ENCODE data around the gene ANKRD11.

ANKRD11 gene

DNA sequence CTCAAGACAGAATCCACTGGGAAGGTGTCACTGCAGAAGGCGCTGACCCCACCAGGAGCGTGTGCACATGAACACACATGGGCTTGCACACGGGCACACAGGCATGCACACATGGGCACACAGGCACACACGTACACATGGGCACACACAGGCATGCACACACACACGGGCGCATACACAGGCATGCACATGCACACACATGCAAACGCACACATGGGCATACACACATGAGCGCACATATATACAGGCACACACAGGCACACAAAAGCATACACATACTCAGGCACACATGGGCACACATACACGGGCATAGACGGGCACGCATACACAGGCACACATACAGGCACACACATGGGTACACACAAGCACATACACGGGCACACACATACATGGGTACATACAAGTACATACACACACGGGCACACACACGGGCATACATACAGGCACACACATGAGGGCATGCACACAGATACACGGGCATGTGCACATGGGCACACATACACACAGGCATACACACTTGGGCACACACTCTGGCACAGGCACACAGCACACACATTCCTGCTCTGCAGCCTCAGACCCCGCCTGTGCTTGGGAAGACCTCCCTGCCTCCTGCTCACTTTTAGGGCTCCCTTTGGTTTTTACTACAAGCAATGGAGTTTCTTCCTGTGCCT lies 186.0 kb downstream of the ANKRD11 start:
- H3K4me2 ChIP-seq (ENCODE audit: low read length), result no peak overlapping the region
- H3K36me3 ChIP-seq (ENCODE audit: control insufficient read depth, low read length), result peaks cover 39% of the 10 kb centered on the region
- TF ChIP-seq, protein P1, sequence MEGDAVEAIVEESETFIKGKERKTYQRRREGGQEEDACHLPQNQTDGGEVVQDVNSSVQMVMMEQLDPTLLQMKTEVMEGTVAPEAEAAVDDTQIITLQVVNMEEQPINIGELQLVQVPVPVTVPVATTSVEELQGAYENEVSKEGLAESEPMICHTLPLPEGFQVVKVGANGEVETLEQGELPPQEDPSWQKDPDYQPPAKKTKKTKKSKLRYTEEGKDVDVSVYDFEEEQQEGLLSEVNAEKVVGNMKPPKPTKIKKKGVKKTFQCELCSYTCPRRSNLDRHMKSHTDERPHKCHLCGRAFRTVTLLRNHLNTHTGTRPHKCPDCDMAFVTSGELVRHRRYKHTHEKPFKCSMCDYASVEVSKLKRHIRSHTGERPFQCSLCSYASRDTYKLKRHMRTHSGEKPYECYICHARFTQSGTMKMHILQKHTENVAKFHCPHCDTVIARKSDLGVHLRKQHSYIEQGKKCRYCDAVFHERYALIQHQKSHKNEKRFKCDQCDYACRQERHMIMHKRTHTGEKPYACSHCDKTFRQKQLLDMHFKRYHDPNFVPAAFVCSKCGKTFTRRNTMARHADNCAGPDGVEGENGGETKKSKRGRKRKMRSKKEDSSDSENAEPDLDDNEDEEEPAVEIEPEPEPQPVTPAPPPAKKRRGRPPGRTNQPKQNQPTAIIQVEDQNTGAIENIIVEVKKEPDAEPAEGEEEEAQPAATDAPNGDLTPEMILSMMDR (IDR thresholded peaks at IDR 0.05; ENCODE audit: low read depth, low read length, poor library complexity, severe bottlenecking), result no peak
- TF ChIP-seq EZH2phosphoT487 (IDR thresholded peaks at IDR 0.05; ENCODE audit: borderline replicate concordance, low read length), result no peak
- H3K27me3 ChIP-seq (ENCODE audit: control insufficient read depth, low read length), result no peaks in the 10 kb centered on the region
- no peaks in the 10 kb centered on the region for H3K9me3 ChIP-seq (ENCODE audit: control insufficient read depth, insufficient read depth, low read length)
- peaks cover 76% of the 10 kb centered on the region for H3K79me2 ChIP-seq (ENCODE audit: control insufficient read depth, low read length)
- H3F3A ChIP-seq (ENCODE audit: control insufficient read depth, insufficient read depth), result no peaks in the 10 kb centered on the region
- H4K20me1 ChIP-seq (ENCODE audit: control insufficient read depth, insufficient read depth, low read depth, low read length), result peaks cover 20% of the 10 kb centered on the region; the same call in 1 of the 2 replicates
- H3K4me3 ChIP-seq (ENCODE audit: low read length), result no peak overlapping the region
- H3K9me2 ChIP-seq (replicated peaks; ENCODE audit: control insufficient read depth, low read length), result no peaks in the 10 kb centered on the region
- peaks cover 13% of the 10 kb centered on the region for H3K4me1 ChIP-seq (ENCODE audit: control insufficient read depth, low read length)
- H3K27ac ChIP-seq (ENCODE audit: low read depth, low read length), result no peak overlapping the region

DNA sequence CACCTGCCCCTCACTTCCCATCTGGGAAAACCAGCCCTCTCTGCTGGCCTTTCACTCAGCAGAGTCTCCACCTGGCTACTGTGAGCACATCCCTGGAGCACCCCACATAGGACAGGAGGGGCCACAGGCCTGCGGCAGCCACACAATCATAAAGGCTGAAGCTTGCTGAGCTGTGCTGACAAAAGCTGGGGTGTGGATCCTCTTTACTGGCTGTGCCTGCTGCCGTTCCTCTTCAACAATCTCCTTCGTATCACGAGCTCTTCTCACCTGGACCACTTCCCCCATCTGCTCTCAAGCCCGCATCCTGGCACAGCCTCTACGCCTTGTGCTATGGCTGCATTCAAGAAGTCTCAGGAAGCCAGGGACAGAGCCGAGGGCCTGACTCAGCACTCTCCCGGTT lies 186.7 kb downstream of the ANKRD11 start:
- Histone ChIP-seq H3K4me2 (ENCODE audit: low read length) (no peak overlapping the region), H3K27ac (ENCODE audit: low read depth, low read length) (no peak overlapping the region), H3K4me3 (ENCODE audit: low read length) (no peak overlapping the region), H3F3A (ENCODE audit: control insufficient read depth, insufficient read depth) (no peaks in the 10 kb centered on the region), H3K36me3 (ENCODE audit: control insufficient read depth, low read length) (peaks cover 34% of the 10 kb centered on the region), H3K27me3 (ENCODE audit: control insufficient read depth, low read length) (no peaks in the 10 kb centered on the region), H3K4me1 (ENCODE audit: control insufficient read depth, low read length) (peaks cover 6% of the 10 kb centered on the region), H4K20me1 (ENCODE audit: control insufficient read depth, insufficient read depth, low read depth, low read length) (peaks cover 14% of the 10 kb centered on the region; the same call in 1 of the 2 replicates), H3K79me2 (ENCODE audit: control insufficient read depth, low read length) (peaks cover 73% of the 10 kb centered on the region), H3K9me3 (ENCODE audit: control insufficient read depth, insufficient read depth, low read length) (no peaks in the 10 kb centered on the region), H3K9me2 (replicated peaks; ENCODE audit: control insufficient read depth, low read length) (no peaks in the 10 kb centered on the region)
- TF ChIP-seq EZH2phosphoT487 (IDR thresholded peaks at IDR 0.05; ENCODE audit: borderline replicate concordance, low read length), result no peak
- TF ChIP-seq, protein P1 (IDR thresholded peaks at IDR 0.05; ENCODE audit: low read depth, low read length, poor library complexity, severe bottlenecking), result no peak

DNA sequence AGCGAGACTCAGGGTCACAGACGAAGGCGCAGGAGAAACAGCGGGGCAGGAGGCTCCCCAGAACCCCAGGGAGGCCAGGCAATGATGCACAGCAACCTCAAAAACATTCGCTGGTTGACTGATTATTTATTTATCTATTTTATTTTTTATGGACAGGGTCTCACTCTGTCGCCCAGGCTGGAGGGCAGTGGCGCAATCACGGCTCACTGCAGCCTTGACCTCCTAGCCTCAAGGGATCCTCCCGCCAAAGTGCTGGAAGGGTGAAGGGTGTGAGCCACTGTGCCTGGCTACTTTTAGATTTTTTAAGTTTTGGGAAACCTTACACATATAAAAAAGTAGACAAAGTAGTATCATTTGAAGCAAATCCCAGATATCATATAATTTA lies 189.4 kb downstream of the ANKRD11 start:
- Histone ChIP-seq H3K4me1 (ENCODE audit: control insufficient read depth, low read length) (no peaks in the 10 kb centered on the region), H3K9me3 (ENCODE audit: control insufficient read depth, insufficient read depth, low read length) (no peaks in the 10 kb centered on the region), H3F3A (ENCODE audit: control insufficient read depth, insufficient read depth) (no peaks in the 10 kb centered on the region), H3K4me2 (ENCODE audit: low read length) (no peak overlapping the region), H4K20me1 (ENCODE audit: control insufficient read depth, insufficient read depth, low read depth, low read length) (peaks cover 4% of the 10 kb centered on the region; the same call in 1 of the 2 replicates), H3K4me3 (ENCODE audit: low read length) (no peak overlapping the region), H3K27ac (ENCODE audit: low read depth, low read length) (no peak overlapping the region), H3K9me2 (replicated peaks; ENCODE audit: control insufficient read depth, low read length) (no peaks in the 10 kb centered on the region), H3K27me3 (ENCODE audit: control insufficient read depth, low read length) (no peaks in the 10 kb centered on the region), H3K36me3 (ENCODE audit: control insufficient read depth, low read length) (peaks cover 34% of the 10 kb centered on the region), H3K79me2 (ENCODE audit: control insufficient read depth, low read length) (peaks cover 69% of the 10 kb centered on the region)
- TF ChIP-seq, protein P1 (IDR thresholded peaks at IDR 0.05; ENCODE audit: low read depth, low read length, poor library complexity, severe bottlenecking), result no peak
- TF ChIP-seq EZH2phosphoT487 (IDR thresholded peaks at IDR 0.05; ENCODE audit: borderline replicate concordance, low read length), result no peak

All from DOHH2 (cell line).